Fibroblast of lung (primary cell): ENCODE measurements around the gene GBA2.

ENCODE experiments used
- EZH2 ChIP-seq: IDR thresholded peaks from 2 replicates; pipeline ENCODE4 v1.5.1; 2012; ENCODE audit warnings: low read length, control low read depth, mild to moderate bottlenecking; ENCODE audit errors: missing control alignments
- TF ChIP-seq, protein P1 (sequence below), 2 donors: IDR thresholded peaks in 1 of 2; conservative IDR thresholded peaks in 1 of 2; 1 replicate in 1 of 2; 2 replicates in 1 of 2; pipeline ENCODE4 v1.5.1; 2011 to 2012; ENCODE audit warnings: low read length in 2 of 2, control low read depth in 1 of 2, inconsistent platforms in 1 of 2, low read depth in 1 of 2, mild to moderate bottlenecking in 1 of 2

DNA sequence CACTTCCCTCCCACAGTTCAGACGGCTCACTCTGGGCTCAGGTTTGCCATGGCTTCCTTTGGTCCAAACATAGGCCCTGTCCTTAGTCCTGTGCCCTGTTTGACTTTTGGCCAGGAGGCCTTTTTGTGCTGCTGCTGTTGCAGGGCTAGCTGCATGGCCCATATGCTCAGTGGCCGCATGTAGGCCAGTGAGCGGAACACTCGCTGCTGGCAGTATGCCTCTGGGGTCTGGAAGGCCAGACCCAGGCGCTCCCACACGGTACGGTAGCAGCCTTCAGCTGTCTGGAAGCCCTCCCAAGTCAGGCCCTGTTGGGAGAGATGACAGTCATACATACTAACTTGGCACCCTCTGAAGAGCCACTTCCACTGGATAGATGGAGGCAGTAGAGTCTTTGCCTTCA lies 11.9 kb downstream of the GBA2 start:
- TF ChIP-seq, protein P1, sequence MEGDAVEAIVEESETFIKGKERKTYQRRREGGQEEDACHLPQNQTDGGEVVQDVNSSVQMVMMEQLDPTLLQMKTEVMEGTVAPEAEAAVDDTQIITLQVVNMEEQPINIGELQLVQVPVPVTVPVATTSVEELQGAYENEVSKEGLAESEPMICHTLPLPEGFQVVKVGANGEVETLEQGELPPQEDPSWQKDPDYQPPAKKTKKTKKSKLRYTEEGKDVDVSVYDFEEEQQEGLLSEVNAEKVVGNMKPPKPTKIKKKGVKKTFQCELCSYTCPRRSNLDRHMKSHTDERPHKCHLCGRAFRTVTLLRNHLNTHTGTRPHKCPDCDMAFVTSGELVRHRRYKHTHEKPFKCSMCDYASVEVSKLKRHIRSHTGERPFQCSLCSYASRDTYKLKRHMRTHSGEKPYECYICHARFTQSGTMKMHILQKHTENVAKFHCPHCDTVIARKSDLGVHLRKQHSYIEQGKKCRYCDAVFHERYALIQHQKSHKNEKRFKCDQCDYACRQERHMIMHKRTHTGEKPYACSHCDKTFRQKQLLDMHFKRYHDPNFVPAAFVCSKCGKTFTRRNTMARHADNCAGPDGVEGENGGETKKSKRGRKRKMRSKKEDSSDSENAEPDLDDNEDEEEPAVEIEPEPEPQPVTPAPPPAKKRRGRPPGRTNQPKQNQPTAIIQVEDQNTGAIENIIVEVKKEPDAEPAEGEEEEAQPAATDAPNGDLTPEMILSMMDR (conservative IDR thresholded peaks at IDR 0.05 in 1 of 2, IDR thresholded peaks at IDR 0.05 in 1 of 2; ENCODE audit: low read depth in 1 of 2, low read length in 2 of 2): no peak
- no peak for TF ChIP-seq EZH2
